ENCODE results near the gene PRKCB.

- TF ChIP-seq CTCF (IDR thresholded peaks at IDR 0.05) (no peak), POLR2A (IDR thresholded peaks at IDR 0.05) (no peak)
Measured at GRCh38 chr16:23856251-23856709, 20.5 kb downstream of the PRKCB start.
